Liver (tissue), 3 donors: Measurements from ENCODE around the gene AP5S1.
"Not testable (repeated sequence)": the region's sequence is repeated elsewhere in the genome, so short reads cannot be mapped to it uniquely, and the experiment has no call there.

ENCODE experiments used
- CTCF ChIP-seq: fragments of 150-350 bp; IDR thresholded peaks from 2 replicates; pipeline ENCODE4 v1.5.1; 2017; ENCODE audit warnings: improper control_type of control experiment, low read depth, low read length; ENCODE audit not compliant: missing input control
- GABPA ChIP-seq, 2 donors: IDR thresholded peaks in 1 of 2; conservative IDR thresholded peaks in 1 of 2; 2 replicates each; pipeline ENCODE4 v1.6.1; 2016; ENCODE audit warnings: antibody characterized with exemption in 2 of 2, mild to moderate bottlenecking in 1 of 2, moderate library complexity in 1 of 2
- RAD21 ChIP-seq, 2 donors: IDR thresholded peaks; 2 replicates each; pipeline ENCODE4 v1.6.1; 2016; ENCODE audit warnings: antibody characterized with exemption in 2 of 2, mild to moderate bottlenecking in 2 of 2
- TAF1 ChIP-seq: conservative IDR thresholded peaks from 2 replicates; pipeline ENCODE4 v1.6.1; 2016; ENCODE audit warnings: antibody characterized with exemption, mild to moderate bottlenecking
- donor health status: healthy.
- donor health status: healthy.

GRCh38 chr20:3829891-3830290 is 9.5 kb downstream of the AP5S1 start:
- not testable (repeated sequence) for TF ChIP-seq GABPA (IDR thresholded peaks at IDR 0.05 in 1 of 2, conservative IDR thresholded peaks at IDR 0.05 in 1 of 2); CTCF; TAF1; RAD21 (IDR thresholded peaks at IDR 0.05)
